Activated CD4-positive, alpha-beta memory T cell treated with anti-CD3 and anti-CD28 coated beads for 36 hours (primary cell): ENCODE measurements around the gene VGLL4. TPM values are rescaled to one million over a fixed set of nuclear protein-coding genes. Genes with fewer than 3 reads are reported as not detected.
"Not testable (repeated sequence)": the region's sequence is repeated elsewhere in the genome, so short reads cannot be mapped to it uniquely, and the experiment has no call there.

Experiments used
- CTCF ChIA-PET: fragments of 350-600 bp; sonication (Branson Sonifier 250); formaldehyde crosslinking; loops from one replicate; lab custom pipeline; 2021; ENCODE audit warnings: antibody characterized with exemption, inconsistent platforms; lab: Charles Lee
- POLR2A ChIA-PET: fragments of 350-600 bp; sonication (Branson Sonifier 250); formaldehyde crosslinking; loops from one replicate; lab custom pipeline; 2021; ENCODE audit warnings: antibody characterized with exemption; lab: Charles Lee
- DNase-seq: peaks from one replicate; pipeline ENCODE4 v3.0.0-alpha.2; 2020
- H3K27ac Mint-ChIP-seq: one replicate; pipeline ENCODE4 v1.8.0; 2021; ENCODE audit warnings: mixed read lengths
- H3K27me3 Mint-ChIP-seq: one replicate; pipeline ENCODE4 v1.8.0; 2021; ENCODE audit warnings: mixed read lengths
- H3K36me3 Mint-ChIP-seq: one replicate; pipeline ENCODE4 v1.8.0; 2021; ENCODE audit warnings: mixed read lengths
- H3K4me1 Mint-ChIP-seq: one replicate; pipeline ENCODE4 v1.8.0; 2021; ENCODE audit warnings: low read depth, mixed read lengths
- H3K4me3 Mint-ChIP-seq: one replicate; pipeline ENCODE4 v1.8.0; 2021; ENCODE audit warnings: mild to moderate bottlenecking, mixed read lengths
- H3K9me3 Mint-ChIP-seq: one replicate; pipeline ENCODE4 v1.8.0; 2021; ENCODE audit warnings: mixed read lengths
- intact Hi-C: fragments of 100-400 bp; cut with micrococcal nuclease; formaldehyde crosslinking; loops from one replicate; pipeline ENCODE4 v1.15.1; 2023
- total RNA-seq, 2 experiments: library from RNA; stranded (reverse); gene quantifications; one replicate each; pipeline ENCODE4 v1.2.3, GENCODE V29; 2021

The VGLL4 gene
- total RNA-seq, 2 experiments from 2014 or later, result 18.2 to 18.7 TPM

GRCh38 chr3:11603628-11604027 lies 40.1 kb downstream of the VGLL4 start:
- H3K4me1 Mint-ChIP-seq, result peaks cover 11% of the 10 kb centered on the region
- peaks cover 14% of the 10 kb centered on the region for H3K36me3 Mint-ChIP-seq
- CTCF ChIA-PET, result no interaction called here
- H3K27me3 Mint-ChIP-seq, result no peaks in the 10 kb centered on the region
- no peak overlapping the region for H3K4me3 Mint-ChIP-seq
- intact Hi-C loops, result no loop called here
- POLR2A ChIA-PET, result no interaction called here
- no peak for DNase-seq
- H3K27ac Mint-ChIP-seq, result no peak overlapping the region
- H3K9me3 Mint-ChIP-seq, result no peaks in the 10 kb centered on the region

- no peak overlapping the region for H3K4me3 Mint-ChIP-seq
- H3K4me1 Mint-ChIP-seq, result peaks cover 8% of the 10 kb centered on the region
- no peaks in the 10 kb centered on the region for H3K27me3 Mint-ChIP-seq
- no peak overlapping the region for H3K27ac Mint-ChIP-seq
- intact Hi-C loops, result no loop called here
- no peaks in the 10 kb centered on the region for H3K9me3 Mint-ChIP-seq
- H3K36me3 Mint-ChIP-seq, result peaks cover 20% of the 10 kb centered on the region
- no peak for DNase-seq
- CTCF ChIA-PET, result no interaction called here
- POLR2A ChIA-PET, result no interaction called here
Observed at GRCh38 chr3:11602886-11603527, 40.7 kb downstream of the VGLL4 start.

GRCh38 chr3:11602239-11602840 lies 41.4 kb downstream of the VGLL4 start:
- ChIA-PET POLR2A (no interaction called here), CTCF (no interaction called here)
- Mint-ChIP-seq H3K36me3 (peaks cover 26% of the 10 kb centered on the region), H3K27ac (no peak overlapping the region), H3K4me3 (no peak overlapping the region), H3K4me1 (peaks cover 8% of the 10 kb centered on the region), H3K9me3 (no peaks in the 10 kb centered on the region), H3K27me3 (no peaks in the 10 kb centered on the region)
- intact Hi-C loops, result no loop called here
- no peak for DNase-seq

- no peak overlapping the region for H3K4me3 Mint-ChIP-seq
- DNase-seq, result no peak
- no peak overlapping the region for H3K27ac Mint-ChIP-seq
- H3K9me3 Mint-ChIP-seq, result no peaks in the 10 kb centered on the region
- peaks cover 4% of the 10 kb centered on the region for H3K4me1 Mint-ChIP-seq
- H3K27me3 Mint-ChIP-seq, result no peaks in the 10 kb centered on the region
- H3K36me3 Mint-ChIP-seq, result peaks cover 32% of the 10 kb centered on the region
- POLR2A ChIA-PET, result no interaction called here
- CTCF ChIA-PET, result no interaction called here
- intact Hi-C loops, result no loop called here
Observed at GRCh38 chr3:11601446-11602238, 42.1 kb downstream of the VGLL4 start.

- peaks cover 34% of the 10 kb centered on the region for H3K36me3 Mint-ChIP-seq
- POLR2A ChIA-PET, result no interaction called here
- no peaks in the 10 kb centered on the region for H3K27me3 Mint-ChIP-seq
- CTCF ChIA-PET, result no interaction called here
- no peak overlapping the region for H3K27ac Mint-ChIP-seq
- no peaks in the 10 kb centered on the region for H3K4me1 Mint-ChIP-seq
- H3K9me3 Mint-ChIP-seq, result no peaks in the 10 kb centered on the region
- intact Hi-C loops, result no loop called here
- H3K4me3 Mint-ChIP-seq, result no peak overlapping the region
- DNase-seq, result no peak
Observed at GRCh38 chr3:11600501-11601282, 43.0 kb downstream of the VGLL4 start.

- no peak for DNase-seq
- intact Hi-C loops, result no loop called here
- Mint-ChIP-seq H3K27ac (no peak overlapping the region), H3K4me3 (no peak overlapping the region), H3K36me3 (peaks cover 32% of the 10 kb centered on the region), H3K9me3 (no peaks in the 10 kb centered on the region), H3K4me1 (peaks cover 2% of the 10 kb centered on the region), H3K27me3 (no peaks in the 10 kb centered on the region)
- POLR2A ChIA-PET, result no interaction called here
- CTCF ChIA-PET, result no interaction called here
Observed at GRCh38 chr3:11596387-11596786, 47.3 kb downstream of the VGLL4 start.

- H3K27ac Mint-ChIP-seq, CTCF ChIA-PET, H3K4me3 Mint-ChIP-seq, DNase-seq, H3K4me1 Mint-ChIP-seq, H3K9me3 Mint-ChIP-seq, intact Hi-C loops, POLR2A ChIA-PET, H3K27me3 Mint-ChIP-seq: not testable (repeated sequence)
- peaks cover 23% of the 10 kb centered on the region for H3K36me3 Mint-ChIP-seq
Observed at GRCh38 chr3:11595024-11595423, 48.7 kb downstream of the VGLL4 start.

- H3K4me1 Mint-ChIP-seq, result peaks cover 12% of the 10 kb centered on the region
- ChIA-PET CTCF (no interaction called here), POLR2A (no interaction called here)
Observed at GRCh38 chr3:11593318-11594034, 50.2 kb downstream of the VGLL4 start.

GRCh38 chr3:11592445-11593298 lies 51.0 kb downstream of the VGLL4 start:
- Mint-ChIP-seq H3K4me1 (peaks cover 13% of the 10 kb centered on the region), H3K4me3 (no peak overlapping the region), H3K9me3 (no peaks in the 10 kb centered on the region), H3K27me3 (no peaks in the 10 kb centered on the region), H3K36me3 (peaks cover 11% of the 10 kb centered on the region), H3K27ac (no peak overlapping the region)
- ChIA-PET CTCF (no interaction called here), POLR2A (no interaction called here)
- no peak for DNase-seq
- intact Hi-C loops, result no loop called here

More at GRCh38 chr3:11593318-11594034, 50.2 kb downstream of the VGLL4 start:
- Mint-ChIP-seq H3K27me3 (no peaks in the 10 kb centered on the region), H3K27ac (no peak overlapping the region), H3K4me3 (no peak overlapping the region), H3K9me3 (no peaks in the 10 kb centered on the region), H3K36me3 (peaks cover 19% of the 10 kb centered on the region)
- no peak for DNase-seq
- intact Hi-C loops, result no loop called here

GRCh38 chr3:11591391-11592282 lies 52.1 kb downstream of the VGLL4 start:
- Mint-ChIP-seq H3K27me3 (no peaks in the 10 kb centered on the region), H3K4me1 (peaks cover 14% of the 10 kb centered on the region), H3K4me3 (no peak overlapping the region), H3K9me3 (no peaks in the 10 kb centered on the region), H3K36me3 (peaks cover 2% of the 10 kb centered on the region), H3K27ac (no peak overlapping the region)
- ChIA-PET CTCF (no interaction called here), POLR2A (no interaction called here)
- intact Hi-C loops, result no loop called here
- DNase-seq, result no peak
